HG02798 (cell line): Measurements from ENCODE around the gene STXBP6.

Experiments
- ATAC-seq: cut with Tn5 transposase; IDR thresholded peaks from one replicate; pipeline ENCODE4 v1.9.1; 2021; ENCODE audit warnings: mild to moderate bottlenecking; ENCODE audit not compliant: unreplicated experiment, poor library complexity

STXBP6 gene

GRCh38 chr14:24925771-24926374 lies 124.1 kb downstream of the STXBP6 start:
- ATAC-seq = no peak

GRCh38 chr14:24924544-24924943 lies 125.4 kb downstream of the STXBP6 start:
- ATAC-seq = peak; percentile 68

GRCh38 chr14:24921903-24922302 lies 128.0 kb downstream of the STXBP6 start:
- no peak for ATAC-seq

- no peak for ATAC-seq
Observed at GRCh38 chr14:24920265-24921075, 129.5 kb downstream of the STXBP6 start.

- ATAC-seq = no peak
Observed at GRCh38 chr14:24918822-24919221, 131.1 kb downstream of the STXBP6 start.

- no peak for ATAC-seq
Observed at GRCh38 chr14:24915958-24916595, 133.9 kb downstream of the STXBP6 start.

GRCh38 chr14:24915403-24915921 lies 134.5 kb downstream of the STXBP6 start:
- ATAC-seq = no peak

- no peak for ATAC-seq
Observed at GRCh38 chr14:24913746-24914145, 136.2 kb downstream of the STXBP6 start.

GRCh38 chr14:24913021-24913420 lies 136.9 kb downstream of the STXBP6 start:
- no peak for ATAC-seq

- ATAC-seq = no peak
Observed at GRCh38 chr14:24911324-24912109, 138.4 kb downstream of the STXBP6 start.

GRCh38 chr14:24910408-24910986 lies 139.4 kb downstream of the STXBP6 start:
- no peak for ATAC-seq

GRCh38 chr14:24909523-24910302 lies 140.2 kb downstream of the STXBP6 start:
- no peak for ATAC-seq

- ATAC-seq = no peak
Observed at GRCh38 chr14:24908592-24909236, 141.2 kb downstream of the STXBP6 start.

- no peak for ATAC-seq
Observed at GRCh38 chr14:24904533-24904932, 145.4 kb downstream of the STXBP6 start.

GRCh38 chr14:24903337-24903736 lies 146.6 kb downstream of the STXBP6 start:
- no peak for ATAC-seq

GRCh38 chr14:24900269-24901100 lies 149.5 kb downstream of the STXBP6 start:
- ATAC-seq = no peak

- no peak for ATAC-seq
Observed at GRCh38 chr14:24897793-24898192, 152.2 kb downstream of the STXBP6 start.

GRCh38 chr14:24895622-24896021 lies 154.3 kb downstream of the STXBP6 start:
- ATAC-seq = no peak
